NCI-H1092 treated with DMSO at 0.1 percent for 48 hours (cell line): ENCODE measurements around the gene ARHGAP18.

Experiments
- DNase-seq: peaks from one replicate; lab custom pipeline; 2025; lab: John Stamatoyannopoulos, UW

ARHGAP18 gene

GRCh38 chr6:129667621-129668020, 42.4 kb downstream of the ARHGAP18 start:
- DNase-seq = no peak

- no peak for DNase-seq
Measured at GRCh38 chr6:129667034-129667433, 42.9 kb downstream of the ARHGAP18 start.

DNA sequence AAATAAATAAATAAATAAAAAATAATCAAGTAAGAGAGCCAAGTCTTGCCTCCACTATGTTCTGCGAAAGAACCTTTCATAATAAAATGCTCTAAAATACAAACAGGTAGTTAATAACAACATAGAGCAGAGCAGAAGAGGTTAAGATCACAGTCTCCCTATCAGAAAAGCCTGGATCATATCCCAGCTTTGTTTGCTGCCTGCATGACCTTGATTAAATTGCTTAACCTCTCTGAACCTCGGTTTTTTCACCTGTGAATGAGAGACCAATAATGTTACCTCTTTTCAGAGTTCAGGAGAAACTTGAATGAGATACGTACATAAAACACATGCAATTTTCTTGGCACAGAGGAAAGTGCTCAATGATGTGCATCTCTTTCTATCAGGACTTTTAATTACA, 44.4 kb downstream of the ARHGAP18 start:
- DNase-seq = no peak

- DNase-seq = no peak
Measured at GRCh38 chr6:129663531-129663930, 46.4 kb downstream of the ARHGAP18 start.

- no peak for DNase-seq
Measured at GRCh38 chr6:129662980-129663431, 47.0 kb downstream of the ARHGAP18 start.

DNA sequence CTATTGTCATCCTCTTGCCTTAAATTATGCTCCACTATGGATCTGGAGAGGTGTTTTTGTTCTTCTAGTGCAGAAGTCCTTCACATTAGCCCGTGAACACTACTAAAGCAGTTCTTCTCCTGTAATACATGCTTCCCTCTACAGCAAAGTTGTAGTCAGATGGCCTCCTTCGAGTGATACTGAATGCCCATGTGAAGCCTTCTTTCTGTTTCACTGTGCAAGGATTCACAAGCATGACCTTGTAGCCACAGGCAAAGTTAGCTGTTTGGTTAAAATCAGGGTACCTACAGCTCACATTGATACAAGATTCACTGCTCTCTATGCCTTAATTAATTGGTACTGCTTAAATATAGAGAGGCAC, 47.6 kb downstream of the ARHGAP18 start:
- no peak for DNase-seq

- no peak for DNase-seq
Measured at GRCh38 chr6:129661536-129662405, 48.2 kb downstream of the ARHGAP18 start.

DNA sequence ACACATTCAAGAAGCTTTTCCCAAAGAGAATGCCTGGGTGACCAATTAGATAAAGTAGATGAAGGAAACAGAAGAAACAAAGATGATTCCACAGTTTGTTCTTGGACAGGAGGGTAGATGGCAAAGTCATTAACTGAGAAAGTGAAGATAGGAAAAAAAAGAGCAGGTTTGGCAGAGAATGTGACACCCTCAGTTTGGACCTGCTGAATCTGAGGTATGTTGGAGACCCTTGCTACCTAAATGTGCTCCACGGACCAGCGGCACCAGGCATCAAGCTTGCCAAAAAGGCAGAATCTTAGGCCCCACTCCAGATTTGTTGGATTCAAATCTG, 49.7 kb downstream of the ARHGAP18 start:
- DNase-seq = no peak

- DNase-seq = no peak
Measured at GRCh38 chr6:129659590-129660345, 50.2 kb downstream of the ARHGAP18 start.

GRCh38 chr6:129659167-129659566, 50.8 kb downstream of the ARHGAP18 start:
- DNase-seq = no peak

DNA sequence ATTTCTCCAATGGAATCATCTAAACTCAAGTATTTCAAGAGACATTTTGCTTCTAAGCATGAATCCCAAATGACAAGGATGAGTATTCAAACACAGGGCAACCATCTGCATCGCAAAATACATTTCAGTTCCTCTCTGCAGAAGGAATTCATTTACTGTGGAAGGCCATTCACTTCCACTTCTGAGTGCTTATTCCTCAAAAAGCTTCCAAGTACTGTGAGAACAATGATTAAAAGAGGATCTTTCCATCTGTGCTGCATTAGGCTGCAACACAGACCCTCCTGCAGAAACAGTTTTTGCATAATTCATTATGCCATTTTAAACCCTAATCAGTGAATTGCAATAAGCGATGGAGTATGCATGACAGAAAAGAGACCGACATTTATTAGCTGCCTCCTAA, 52.5 kb downstream of the ARHGAP18 start:
- no peak for DNase-seq

DNA sequence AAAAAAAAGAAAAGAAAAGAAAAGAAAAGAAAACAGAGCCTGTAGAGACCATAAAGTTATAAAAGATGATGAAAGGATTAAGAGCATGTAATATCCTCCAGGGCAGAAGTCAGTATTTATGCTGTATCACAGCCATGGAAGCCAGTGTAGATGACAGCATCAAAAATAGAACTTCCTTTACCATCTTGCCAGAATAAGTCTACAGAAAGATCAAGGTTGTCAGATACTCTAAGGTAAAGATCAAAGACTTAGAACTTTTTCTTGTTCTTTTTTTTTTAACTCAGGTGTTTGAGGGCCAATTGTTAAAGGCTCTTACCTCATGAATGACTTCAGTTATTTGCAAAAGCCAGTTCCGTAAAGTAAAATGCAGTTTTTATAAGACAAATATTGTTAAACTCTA, 54.6 kb downstream of the ARHGAP18 start:
- DNase-seq = no peak

GRCh38 chr6:129653746-129654145, 56.2 kb downstream of the ARHGAP18 start:
- DNase-seq = no peak

DNA sequence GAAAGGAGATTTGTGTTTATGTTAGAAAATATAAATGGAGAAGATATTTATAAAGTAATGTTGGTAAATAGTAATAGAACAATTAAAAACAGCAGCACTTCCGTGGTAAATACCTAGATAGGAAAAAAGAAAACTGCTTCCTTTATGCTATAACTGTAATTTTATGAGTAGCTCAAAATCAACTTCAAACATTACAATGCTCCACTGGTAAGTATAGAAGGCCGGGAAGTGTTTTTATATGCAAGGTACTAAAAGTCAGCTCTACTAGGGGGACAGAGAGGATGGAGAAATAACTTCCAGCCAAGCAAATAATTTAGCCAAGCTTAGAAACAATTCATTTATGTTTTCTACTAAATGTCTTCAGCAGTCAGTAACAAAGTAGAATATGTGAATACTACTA, 56.7 kb downstream of the ARHGAP18 start:
- DNase-seq = no peak

- no peak for DNase-seq
Measured at GRCh38 chr6:129651291-129651691, 58.7 kb downstream of the ARHGAP18 start.

- DNase-seq = no peak
Measured at GRCh38 chr6:129648819-129649491, 61.0 kb downstream of the ARHGAP18 start.

DNA sequence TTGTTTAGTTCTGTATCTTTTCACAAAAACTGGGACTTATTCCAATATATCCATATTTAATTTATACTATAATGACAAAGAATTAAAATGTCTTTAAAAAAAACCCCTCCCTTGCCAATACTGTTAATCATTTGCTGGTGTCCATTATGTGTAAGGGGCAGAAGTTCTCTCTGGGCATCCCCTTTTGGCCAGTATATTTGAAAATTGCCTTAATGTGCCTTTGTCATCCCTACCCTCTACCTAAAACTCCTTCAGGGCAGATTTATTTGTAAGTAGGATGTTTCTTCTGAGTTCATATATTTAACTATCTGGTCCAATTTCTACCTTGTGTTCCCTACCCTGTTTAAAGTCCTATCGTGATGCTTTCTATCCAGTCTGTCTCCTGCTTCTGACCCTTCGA, 62.9 kb downstream of the ARHGAP18 start:
- DNase-seq = no peak

- no peak for DNase-seq
Measured at GRCh38 chr6:129646642-129647041, 63.3 kb downstream of the ARHGAP18 start.

GRCh38 chr6:129645830-129646579, 64.0 kb downstream of the ARHGAP18 start:
- DNase-seq = no peak

DNA sequence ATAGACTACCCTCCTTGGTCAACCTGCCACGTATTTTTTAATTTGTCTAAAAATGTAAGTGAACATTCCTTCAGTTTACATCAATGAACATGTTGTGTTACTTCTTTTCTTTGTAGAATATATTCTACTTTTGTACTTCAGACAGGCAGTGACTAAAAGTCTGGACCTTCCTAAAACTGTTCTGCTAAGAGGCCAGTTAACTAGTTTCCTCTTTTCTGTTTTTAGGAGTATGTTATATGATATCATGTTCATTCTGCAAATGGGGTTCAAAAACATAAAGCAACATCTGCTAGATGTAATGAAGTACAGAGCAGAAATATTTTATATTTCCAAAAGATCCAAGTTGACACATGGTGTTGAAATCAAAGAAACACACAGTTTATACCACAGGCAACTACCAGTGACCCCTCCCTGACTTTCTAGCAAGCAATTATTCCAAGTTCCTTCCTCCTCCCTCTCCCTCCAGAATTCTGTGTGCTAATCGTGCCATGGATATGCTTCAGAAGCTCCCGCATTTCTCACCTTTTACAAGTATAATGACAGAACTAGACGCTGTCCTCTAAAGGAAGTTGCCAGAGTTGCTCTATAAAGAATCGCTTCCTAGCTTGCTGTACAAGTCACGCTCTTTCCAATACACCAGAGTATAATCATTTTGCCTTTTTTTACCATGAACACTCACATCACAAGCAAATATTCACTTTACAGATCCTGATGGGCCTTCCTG, 64.7 kb downstream of the ARHGAP18 start:
- no peak for DNase-seq

DNA sequence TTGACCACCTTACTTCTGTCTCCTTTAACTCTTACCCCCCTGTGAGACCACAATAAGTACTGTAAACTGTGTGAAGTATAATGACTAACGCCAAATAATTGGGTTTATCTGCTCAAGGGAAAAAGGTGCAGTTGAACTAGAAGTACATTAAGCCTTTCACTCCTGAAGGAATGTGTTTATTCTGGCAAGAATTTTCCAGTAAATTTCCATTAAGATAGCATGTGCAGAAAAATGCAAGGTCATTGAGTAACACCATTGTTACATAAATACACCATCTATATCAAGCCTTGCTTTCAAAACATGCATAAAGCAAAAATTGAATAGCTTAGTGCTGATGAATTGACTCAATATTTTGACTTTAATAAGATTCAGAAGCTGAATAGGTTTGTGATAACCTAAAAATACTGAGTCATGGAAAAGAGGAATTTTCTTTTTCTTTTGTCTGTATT, 65.4 kb downstream of the ARHGAP18 start:
- DNase-seq = no peak
